HG03097 (cell line): ENCODE measurements around the gene WDR70.
"Not testable (repeated sequence)": the region's sequence is repeated elsewhere in the genome, so short reads cannot be mapped to it uniquely, and the experiment has no call there.

ENCODE experiments used
- ATAC-seq: cut with Tn5 transposase; IDR thresholded peaks from one replicate; pipeline ENCODE4 v1.9.1; 2021; ENCODE audit not compliant: unreplicated experiment, low FRiP score

The WDR70 gene

GRCh38 chr5:37786862-37787519 lies 407.9 kb downstream of the WDR70 start:
- no peak for ATAC-seq

- no peak for ATAC-seq
Measured at GRCh38 chr5:37787742-37788141, 408.6 kb downstream of the WDR70 start.

GRCh38 chr5:37789991-37790390 lies 410.9 kb downstream of the WDR70 start:
- ATAC-seq, result no peak

- ATAC-seq, result no peak
Measured at GRCh38 chr5:37791321-37791720, 412.2 kb downstream of the WDR70 start.

- no peak for ATAC-seq
Measured at GRCh38 chr5:37792975-37793631, 414.0 kb downstream of the WDR70 start.

GRCh38 chr5:37795292-37795691 lies 416.2 kb downstream of the WDR70 start:
- not testable (repeated sequence) for ATAC-seq

- not testable (repeated sequence) for ATAC-seq
Measured at GRCh38 chr5:37796435-37796834, 417.3 kb downstream of the WDR70 start.

GRCh38 chr5:37799865-37800421 lies 420.8 kb downstream of the WDR70 start:
- ATAC-seq, result no peak

- no peak for ATAC-seq
Measured at GRCh38 chr5:37801521-37801920, 422.4 kb downstream of the WDR70 start.
